Peyer's patch (tissue), 4 donors: ENCODE data around the gene WBP2.

Experiments used
- CTCF ChIP-seq, 6 experiments: fragments of 450-650 bp in 4 of 6; fragments of 200-600 bp in 2 of 6; sonication (generic) in 1 of 6; IDR thresholded peaks; one replicate each; pipeline ENCODE4 v1.5.1; 2017 to 2019; ENCODE audit warnings: antibody characterized with exemption in 6 of 6, mild to moderate bottlenecking in 3 of 6, moderate library complexity in 1 of 6
- POLR2A ChIP-seq, 2 donors: fragments of 450-650 bp; IDR thresholded peaks; one replicate each; pipeline ENCODE4 v1.5.1; 2017; ENCODE audit warnings: antibody characterized with exemption in 2 of 2, mild to moderate bottlenecking in 2 of 2, moderate library complexity in 2 of 2

- TF ChIP-seq CTCF (IDR thresholded peaks at IDR 0.05) (no peak), POLR2A (IDR thresholded peaks at IDR 0.05) (no peak)
These were observed 28.4 kb downstream of the WBP2 start for GRCh38 chr17:75826561-75827307.
